Measurements from ENCODE around the gene GALNT7.

- TF ChIP-seq POLR2A (IDR thresholded peaks at IDR 0.05) (no peak), CTCF (IDR thresholded peaks at IDR 0.05) (no peak)
Measured at GRCh38 chr4:173332021-173332487, 163.4 kb downstream of the GALNT7 start.
